Spleen (tissue), 7 donors: Measurements from ENCODE around the gene GABRB1.

Experiments
- CTCF ChIP-seq, 11 experiments: fragments of 200-600 bp in 7 of 11; fragments of 450-650 bp in 4 of 11; sonication (generic) in 4 of 11; IDR thresholded peaks in 8 of 11; conservative IDR thresholded peaks in 3 of 11; 1 replicate in 7 of 11; 2 replicates in 4 of 11; pipeline versions ENCODE4 v1.4.0 to v1.8.0; 2016 to 2021; ENCODE audit warnings: antibody characterized with exemption in 11 of 11, inconsistent platforms in 4 of 11, mild to moderate bottlenecking in 1 of 11
- POLR2A ChIP-seq, 3 donors: fragments of 450-650 bp; IDR thresholded peaks; one replicate each; pipeline ENCODE4 v1.5.1; 2017; ENCODE audit warnings: antibody characterized with exemption in 3 of 3, mild to moderate bottlenecking in 1 of 3
- POLR2AphosphoS5 ChIP-seq, 3 donors: sonication (generic); formaldehyde crosslinking; IDR thresholded peaks; one replicate each; pipeline ENCODE4 v1.5.1; 2017; ENCODE audit warnings: antibody characterized with exemption in 3 of 3
- donor health status: DM: no; HTN: no; CAD: no; lungs with moderate emphysema.
- donor health status: DM: no; HTN: no; CAD: no.
- donor health status: DM: no; HTN: no; CAD: no.

- TF ChIP-seq CTCF (IDR thresholded peaks at IDR 0.05 in 8 of 11, conservative IDR thresholded peaks at IDR 0.05 in 3 of 11) (no peak), POLR2AphosphoS5 (IDR thresholded peaks at IDR 0.05) (no peak), POLR2A (IDR thresholded peaks at IDR 0.05) (no peak)
These were observed 184.4 kb downstream of the GABRB1 start for GRCh38 chr4:47215759-47216158.
